PFSK-1 (cell line): ENCODE data around the gene ATXN2.

Source experiments
- POLR2AphosphoS5 ChIP-seq: IDR thresholded peaks from 2 replicates; pipeline ENCODE4 v1.6.1; 2012; ENCODE audit warnings: low read depth, mild to moderate bottlenecking, control low read depth, low read length, moderate library complexity
- SIN3A ChIP-seq: IDR thresholded peaks from 2 replicates; pipeline ENCODE4 v1.6.1; 2012; ENCODE audit warnings: mild to moderate bottlenecking, low read length, moderate library complexity, borderline replicate concordance; ENCODE audit not compliant: insufficient read depth
- TAF1 ChIP-seq: IDR thresholded peaks from 2 replicates; pipeline ENCODE4 v1.6.1; 2012; ENCODE audit warnings: low read length, control low read depth, borderline replicate concordance; ENCODE audit not compliant: insufficient read depth
- TF ChIP-seq, protein P1 (sequence below), 2 experiments: IDR thresholded peaks; 2 replicates each; pipeline versions ENCODE4 v1.6.1 to v1.8.0; 2011 to 2012; ENCODE audit warnings: low read depth in 2 of 2, low read length in 2 of 2, control low read depth in 1 of 2, inconsistent platforms in 1 of 2, mild to moderate bottlenecking in 1 of 2, moderate library complexity in 1 of 2; ENCODE audit not compliant: insufficient read depth in 1 of 2

GRCh38 chr12:111582133-111582747, 16.9 kb downstream of the ATXN2 start:
- TF ChIP-seq TAF1 (no peak), SIN3A (no peak), POLR2AphosphoS5 (no peak)
- TF ChIP-seq, protein P1, sequence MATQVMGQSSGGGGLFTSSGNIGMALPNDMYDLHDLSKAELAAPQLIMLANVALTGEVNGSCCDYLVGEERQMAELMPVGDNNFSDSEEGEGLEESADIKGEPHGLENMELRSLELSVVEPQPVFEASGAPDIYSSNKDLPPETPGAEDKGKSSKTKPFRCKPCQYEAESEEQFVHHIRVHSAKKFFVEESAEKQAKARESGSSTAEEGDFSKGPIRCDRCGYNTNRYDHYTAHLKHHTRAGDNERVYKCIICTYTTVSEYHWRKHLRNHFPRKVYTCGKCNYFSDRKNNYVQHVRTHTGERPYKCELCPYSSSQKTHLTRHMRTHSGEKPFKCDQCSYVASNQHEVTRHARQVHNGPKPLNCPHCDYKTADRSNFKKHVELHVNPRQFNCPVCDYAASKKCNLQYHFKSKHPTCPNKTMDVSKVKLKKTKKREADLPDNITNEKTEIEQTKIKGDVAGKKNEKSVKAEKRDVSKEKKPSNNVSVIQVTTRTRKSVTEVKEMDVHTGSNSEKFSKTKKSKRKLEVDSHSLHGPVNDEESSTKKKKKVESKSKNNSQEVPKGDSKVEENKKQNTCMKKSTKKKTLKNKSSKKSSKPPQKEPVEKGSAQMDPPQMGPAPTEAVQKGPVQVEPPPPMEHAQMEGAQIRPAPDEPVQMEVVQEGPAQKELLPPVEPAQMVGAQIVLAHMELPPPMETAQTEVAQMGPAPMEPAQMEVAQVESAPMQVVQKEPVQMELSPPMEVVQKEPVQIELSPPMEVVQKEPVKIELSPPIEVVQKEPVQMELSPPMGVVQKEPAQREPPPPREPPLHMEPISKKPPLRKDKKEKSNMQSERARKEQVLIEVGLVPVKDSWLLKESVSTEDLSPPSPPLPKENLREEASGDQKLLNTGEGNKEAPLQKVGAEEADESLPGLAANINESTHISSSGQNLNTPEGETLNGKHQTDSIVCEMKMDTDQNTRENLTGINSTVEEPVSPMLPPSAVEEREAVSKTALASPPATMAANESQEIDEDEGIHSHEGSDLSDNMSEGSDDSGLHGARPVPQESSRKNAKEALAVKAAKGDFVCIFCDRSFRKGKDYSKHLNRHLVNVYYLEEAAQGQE (IDR thresholded peaks at IDR 0.05; ENCODE audit: insufficient read depth in 1 of 2, low read depth in 2 of 2, low read length in 2 of 2): no peak
